BLaER1 treated with 17β-estradiol and CSF1 and Interleukin-3, amounts not matched to agents 10 nM and 100 nM (cell line): Measurements from ENCODE around the gene PYDC1.

ENCODE experiments used
- H3K27ac ChIP-seq, 11 experiments: shearing (Covaris generic); formaldehyde crosslinking; 2 replicates each; pipeline ENCODE4 v1.8.1; 2022
- H3K27me3 ChIP-seq, 11 experiments: shearing (Covaris generic); formaldehyde crosslinking; 2 replicates each; pipeline ENCODE4 v1.8.1; 2022
- H3K36me3 ChIP-seq, 11 experiments: shearing (Covaris generic); formaldehyde crosslinking; 2 replicates each; pipeline ENCODE4 v1.8.1; 2022
- H3K4me1 ChIP-seq, 10 experiments: shearing (Covaris generic); formaldehyde crosslinking; 2 replicates each; pipeline ENCODE4 v1.8.1; 2022
- H3K4me2 ChIP-seq, 11 experiments: shearing (Covaris generic); formaldehyde crosslinking; 2 replicates each; pipeline ENCODE4 v1.8.1; 2022
- H3K4me3 ChIP-seq, 10 experiments: shearing (Covaris generic); formaldehyde crosslinking; 2 replicates each; pipeline ENCODE4 v1.8.1; 2022
- H3K9ac ChIP-seq, 11 experiments: shearing (Covaris generic); formaldehyde crosslinking; 2 replicates each; pipeline ENCODE4 v1.8.1; 2022
- H3K9me3 ChIP-seq, 11 experiments: shearing (Covaris generic); formaldehyde crosslinking; replicated peaks in 1 of 11; 2 replicates each; pipeline ENCODE4 v1.8.1; 2022
- H4K20me1 ChIP-seq, 11 experiments: shearing (Covaris generic); formaldehyde crosslinking; 2 replicates each; pipeline ENCODE4 v1.8.1; 2022
- Cebpa-rat ChIP-seq, 11 experiments: shearing (Covaris generic); IDR thresholded peaks; 2 replicates each; pipeline ENCODE4 v1.8.1; 2022

PYDC1 gene

GRCh38 chr16:31167315-31167714 is 49.6 kb downstream of the PYDC1 start:
- Histone ChIP-seq H3K36me3 (no peaks in the 10 kb centered on the region), H3K4me2 (no peak overlapping the region), H3K9me3 (no peaks in the 10 kb centered on the region), H3K4me1 (no peaks in the 10 kb centered on the region), H3K27ac (no peak overlapping the region), H3K4me3 (no peak overlapping the region), H3K27me3 (no peaks in the 10 kb centered on the region), H4K20me1 (no peaks in the 10 kb centered on the region), H3K9ac (no peak overlapping the region)
- no peak for TF ChIP-seq Cebpa-rat (IDR thresholded peaks at IDR 0.05)
